ENCODE data around the gene POLR2E.

POLR2E gene

GRCh38 chr19:1062387-1063029, 32.7 kb downstream of the POLR2E start:
- DNase-seq, result no peak

- no peak for DNase-seq
These were observed 33.2 kb downstream of the POLR2E start for GRCh38 chr19:1061987-1062386.

GRCh38 chr19:1060689-1061088, 34.5 kb downstream of the POLR2E start:
- no peak for DNase-seq

- no peak for DNase-seq
These were observed 37.1 kb downstream of the POLR2E start for GRCh38 chr19:1058112-1058511.

GRCh38 chr19:1057176-1057855, 37.9 kb downstream of the POLR2E start:
- peak; percentile 44 for DNase-seq

GRCh38 chr19:1055886-1056620, 39.1 kb downstream of the POLR2E start:
- no peak for DNase-seq

- DNase-seq, result no peak
These were observed 40.1 kb downstream of the POLR2E start for GRCh38 chr19:1055028-1055425.

- DNase-seq, result no peak
These were observed 40.8 kb downstream of the POLR2E start for GRCh38 chr19:1054102-1055027.

GRCh38 chr19:1053176-1054101, 41.7 kb downstream of the POLR2E start:
- DNase-seq, result no peak

GRCh38 chr19:1052349-1052975, 42.7 kb downstream of the POLR2E start:
- no peak for DNase-seq

GRCh38 chr19:1051791-1052190, 43.4 kb downstream of the POLR2E start:
- no peak for DNase-seq

GRCh38 chr19:1050989-1051788, 44.0 kb downstream of the POLR2E start:
- no peak for DNase-seq

- DNase-seq, result no peak
These were observed 45.4 kb downstream of the POLR2E start for GRCh38 chr19:1049800-1050199.

GRCh38 chr19:1049106-1049505, 46.1 kb downstream of the POLR2E start:
- no peak for DNase-seq

GRCh38 chr19:1047696-1048147, 47.5 kb downstream of the POLR2E start:
- no peak for DNase-seq

- DNase-seq, result no peak
These were observed 48.1 kb downstream of the POLR2E start for GRCh38 chr19:1046836-1047695.

GRCh38 chr19:1046117-1046626, 49.0 kb downstream of the POLR2E start:
- DNase-seq, result no peak

GRCh38 chr19:1045247-1045603, 50.0 kb downstream of the POLR2E start:
- peak; percentile 61 for DNase-seq
